ENCODE measurements around the gene SMIM34. TPM values are rescaled to one million over a fixed set of nuclear protein-coding genes. Genes with fewer than 3 reads are reported as not detected.
"Not testable (repeated sequence)": the region's sequence is repeated elsewhere in the genome, so short reads cannot be mapped to it uniquely, and the experiment has no call there.

Gene SMIM34
- total RNA-seq = 0.14 TPM in 1 of 2 replicates, not detected in the other

GRCh38 chr21:34423805-34424204 is at the start of gene SMIM34:
Gene SMIM34, minus strand, starts transcription at chr21:34423951. Its CDS starts 112 bp downstream, at chr21:34423839.
- H3K36me3 ChIP-seq (ENCODE audit: control insufficient read depth, insufficient read depth, low read length); H3K4me3 ChIP-seq (ENCODE audit: low read depth, low read length); H3K27me3 ChIP-seq (ENCODE audit: control insufficient read depth, insufficient read depth, low read length); DNase-seq (ENCODE audit: low read depth): not testable (repeated sequence)

GRCh38 chr21:34467333-34467732 is 43.6 kb upstream of the SMIM34 start:
- H3K36me3 ChIP-seq (ENCODE audit: control insufficient read depth, insufficient read depth, low read length); H3K27me3 ChIP-seq (ENCODE audit: control insufficient read depth, insufficient read depth, low read length); H3K4me3 ChIP-seq (ENCODE audit: low read depth, low read length); DNase-seq (ENCODE audit: low read depth): not testable (repeated sequence)

GRCh38 chr21:34459426-34459825 is 35.7 kb upstream of the SMIM34 start:
- H3K4me3 ChIP-seq (ENCODE audit: low read depth, low read length); H3K27me3 ChIP-seq (ENCODE audit: control insufficient read depth, insufficient read depth, low read length); H3K36me3 ChIP-seq (ENCODE audit: control insufficient read depth, insufficient read depth, low read length); DNase-seq (ENCODE audit: low read depth): not testable (repeated sequence)

GRCh38 chr21:34458266-34458665 is 34.5 kb upstream of the SMIM34 start:
- not testable (repeated sequence) for DNase-seq (ENCODE audit: low read depth); H3K4me3 ChIP-seq (ENCODE audit: low read depth, low read length); H3K27me3 ChIP-seq (ENCODE audit: control insufficient read depth, insufficient read depth, low read length); H3K36me3 ChIP-seq (ENCODE audit: control insufficient read depth, insufficient read depth, low read length)

- not testable (repeated sequence) for H3K27me3 ChIP-seq (ENCODE audit: control insufficient read depth, insufficient read depth, low read length); H3K36me3 ChIP-seq (ENCODE audit: control insufficient read depth, insufficient read depth, low read length); DNase-seq (ENCODE audit: low read depth); H3K4me3 ChIP-seq (ENCODE audit: low read depth, low read length)
These were observed 32.4 kb upstream of the SMIM34 start for GRCh38 chr21:34456180-34456579.

GRCh38 chr21:34455628-34456027 is 31.9 kb upstream of the SMIM34 start:
- H3K4me3 ChIP-seq (ENCODE audit: low read depth, low read length); H3K36me3 ChIP-seq (ENCODE audit: control insufficient read depth, insufficient read depth, low read length); H3K27me3 ChIP-seq (ENCODE audit: control insufficient read depth, insufficient read depth, low read length); DNase-seq (ENCODE audit: low read depth): not testable (repeated sequence)

- H3K27me3 ChIP-seq (ENCODE audit: control insufficient read depth, insufficient read depth, low read length); H3K4me3 ChIP-seq (ENCODE audit: low read depth, low read length); DNase-seq (ENCODE audit: low read depth); H3K36me3 ChIP-seq (ENCODE audit: control insufficient read depth, insufficient read depth, low read length): not testable (repeated sequence)
These were observed 23.3 kb upstream of the SMIM34 start for GRCh38 chr21:34447018-34447417.

GRCh38 chr21:34443486-34443885 is 19.7 kb upstream of the SMIM34 start:
- not testable (repeated sequence) for H3K36me3 ChIP-seq (ENCODE audit: control insufficient read depth, insufficient read depth, low read length); DNase-seq (ENCODE audit: low read depth); H3K4me3 ChIP-seq (ENCODE audit: low read depth, low read length); H3K27me3 ChIP-seq (ENCODE audit: control insufficient read depth, insufficient read depth, low read length)

- H3K36me3 ChIP-seq (ENCODE audit: control insufficient read depth, insufficient read depth, low read length); H3K27me3 ChIP-seq (ENCODE audit: control insufficient read depth, insufficient read depth, low read length): not testable (repeated sequence)
These were observed 6.0 kb upstream of the SMIM34 start for GRCh38 chr21:34429710-34430109.

GRCh38 chr21:34428441-34428840 is 4.7 kb upstream of the SMIM34 start:
- DNase-seq (ENCODE audit: low read depth); H3K4me3 ChIP-seq (ENCODE audit: low read depth, low read length); H3K36me3 ChIP-seq (ENCODE audit: control insufficient read depth, insufficient read depth, low read length); H3K27me3 ChIP-seq (ENCODE audit: control insufficient read depth, insufficient read depth, low read length): not testable (repeated sequence)

More at GRCh38 chr21:34429710-34430109, 6.0 kb upstream of the SMIM34 start:
- H3K4me3 ChIP-seq (ENCODE audit: low read depth, low read length); DNase-seq (ENCODE audit: low read depth): not testable (repeated sequence)

- not testable (repeated sequence) for H3K4me3 ChIP-seq (ENCODE audit: low read depth, low read length); DNase-seq (ENCODE audit: low read depth); H3K27me3 ChIP-seq (ENCODE audit: control insufficient read depth, insufficient read depth, low read length); H3K36me3 ChIP-seq (ENCODE audit: control insufficient read depth, insufficient read depth, low read length)
These were observed 3.6 kb upstream of the SMIM34 start for GRCh38 chr21:34427339-34427738.

- H3K4me3 ChIP-seq (ENCODE audit: low read depth, low read length); H3K27me3 ChIP-seq (ENCODE audit: control insufficient read depth, insufficient read depth, low read length); DNase-seq (ENCODE audit: low read depth); H3K36me3 ChIP-seq (ENCODE audit: control insufficient read depth, insufficient read depth, low read length): not testable (repeated sequence)
These were observed 6.2 kb downstream of the SMIM34 start for GRCh38 chr21:34417448-34418077.

GRCh38 chr21:34407294-34407693 is 16.5 kb downstream of the SMIM34 start:
- not testable (repeated sequence) for H3K27me3 ChIP-seq (ENCODE audit: control insufficient read depth, insufficient read depth, low read length); H3K4me3 ChIP-seq (ENCODE audit: low read depth, low read length); H3K36me3 ChIP-seq (ENCODE audit: control insufficient read depth, insufficient read depth, low read length); DNase-seq (ENCODE audit: low read depth)

- not testable (repeated sequence) for H3K4me3 ChIP-seq (ENCODE audit: low read depth, low read length); DNase-seq (ENCODE audit: low read depth); H3K27me3 ChIP-seq (ENCODE audit: control insufficient read depth, insufficient read depth, low read length); H3K36me3 ChIP-seq (ENCODE audit: control insufficient read depth, insufficient read depth, low read length)
These were observed 17.1 kb downstream of the SMIM34 start for GRCh38 chr21:34406676-34407075.

- H3K27me3 ChIP-seq (ENCODE audit: control insufficient read depth, insufficient read depth, low read length); H3K36me3 ChIP-seq (ENCODE audit: control insufficient read depth, insufficient read depth, low read length); DNase-seq (ENCODE audit: low read depth); H3K4me3 ChIP-seq (ENCODE audit: low read depth, low read length): not testable (repeated sequence)
These were observed 17.6 kb downstream of the SMIM34 start for GRCh38 chr21:34406102-34406501.

GRCh38 chr21:34405686-34406085 is 18.1 kb downstream of the SMIM34 start:
- DNase-seq (ENCODE audit: low read depth); H3K27me3 ChIP-seq (ENCODE audit: control insufficient read depth, insufficient read depth, low read length); H3K36me3 ChIP-seq (ENCODE audit: control insufficient read depth, insufficient read depth, low read length): not testable (repeated sequence)

More at GRCh38 chr21:34405686-34406085, 18.1 kb downstream of the SMIM34 start:
- H3K4me3 ChIP-seq (ENCODE audit: low read depth, low read length) = not testable (repeated sequence)
